CD14-positive monocyte (primary cell): ENCODE data around the gene PRR15. TPM values are rescaled to one million over a fixed set of nuclear protein-coding genes. Genes with fewer than 3 reads are reported as not detected.

Source experiments
- DNase-seq, 3 donors: peaks; one replicate each; pipeline ENCODE4 v3.0.0-alpha.2; 2011 to 2022
- H2AFZ ChIP-seq: 2 replicates; pipeline ENCODE4 v1.6.0; 2012; ENCODE audit warnings: mild to moderate bottlenecking, low read depth, low read length, inconsistent platforms; ENCODE audit not compliant: insufficient read depth, poor library complexity, severe bottlenecking
- H3K27ac ChIP-seq, 2 donors: 1 replicate in 1 of 2; 2 replicates in 1 of 2; pipeline ENCODE4 v1.5.1; 2012 to 2013; ENCODE audit warnings: low read length in 2 of 2, control low read depth in 1 of 2, inconsistent platforms in 1 of 2, low read depth in 1 of 2, mild to moderate bottlenecking in 1 of 2
- H3K27me3 ChIP-seq, 2 donors: one replicate each; pipeline versions ENCODE4 v1.6.0 to v1.6.1; 2011 to 2013; ENCODE audit warnings: low read length in 2 of 2; ENCODE audit not compliant: control insufficient read depth in 2 of 2, insufficient read depth in 2 of 2
- H3K36me3 ChIP-seq, 2 donors: replicated peaks in 1 of 2; 1 replicate in 1 of 2; 2 replicates in 1 of 2; pipeline versions ENCODE4 v1.5.1 to v1.6.1; 2012 to 2013; ENCODE audit warnings: low read length in 2 of 2, control low read depth in 1 of 2, inconsistent platforms in 1 of 2, mild to moderate bottlenecking in 1 of 2; ENCODE audit not compliant: insufficient read depth in 2 of 2, control insufficient read depth in 1 of 2
- H3K4me1 ChIP-seq, 2 donors: 1 replicate in 1 of 2; 2 replicates in 1 of 2; pipeline versions ENCODE4 v1.5.1 to v1.6.1; 2012 to 2013; ENCODE audit warnings: low read length in 2 of 2, control low read depth in 1 of 2, inconsistent platforms in 1 of 2, mild to moderate bottlenecking in 1 of 2, moderate library complexity in 1 of 2; ENCODE audit not compliant: insufficient read depth in 2 of 2, control insufficient read depth in 1 of 2
- H3K4me2 ChIP-seq: replicated peaks from 2 replicates; pipeline ENCODE3; 2012; ENCODE audit warnings: low read length, moderate library complexity, mild to moderate bottlenecking; ENCODE audit not compliant: poor library complexity, severe bottlenecking; ENCODE audit errors: extremely low read depth
- H3K4me3 ChIP-seq, 3 experiments: fragments of 200-600 bp in 1 of 3; sonication (generic) in 1 of 3; replicated peaks in 1 of 3; 1 replicate in 2 of 3; 2 replicates in 1 of 3; pipeline ENCODE4 v1.5.1; 2011 to 2013; ENCODE audit warnings: low read length in 3 of 3, mild to moderate bottlenecking in 3 of 3, control low read depth in 2 of 3, low read depth in 2 of 3, inconsistent platforms in 1 of 3, moderate library complexity in 1 of 3
- H3K79me2 ChIP-seq: 2 replicates; pipeline ENCODE4 v1.6.0; 2012; ENCODE audit warnings: mild to moderate bottlenecking, control low read depth, inconsistent platforms, low read length, moderate library complexity; ENCODE audit not compliant: insufficient read depth
- H3K9ac ChIP-seq: 2 replicates; pipeline ENCODE4 v1.6.0; 2017; ENCODE audit warnings: low read length, mild to moderate bottlenecking; ENCODE audit not compliant: insufficient read depth, poor library complexity, severe bottlenecking
- H3K9me3 ChIP-seq, 2 donors: replicated peaks in 1 of 2; 1 replicate in 1 of 2; 2 replicates in 1 of 2; pipeline versions ENCODE4 v1.5.1 to v1.6.1; 2012 to 2013; ENCODE audit warnings: low read length in 2 of 2, control low read depth in 1 of 2; ENCODE audit not compliant: control insufficient read depth in 1 of 2, insufficient read depth in 1 of 2
- H4K20me1 ChIP-seq: 2 replicates; pipeline ENCODE4 v1.6.0; 2012; ENCODE audit warnings: mild to moderate bottlenecking, low read length, control low read depth, moderate library complexity; ENCODE audit not compliant: insufficient read depth
- H3K27ac Mint-ChIP-seq, 7 donors: one replicate each; pipeline ENCODE4 v1.8.0; 2020; ENCODE audit warnings: mild to moderate bottlenecking in 7 of 7, mixed read lengths in 7 of 7, moderate library complexity in 6 of 7, inconsistent platforms in 2 of 7
- H3K27me3 Mint-ChIP-seq, 3 donors: one replicate each; pipeline ENCODE4 v1.8.0; 2021 to 2022; ENCODE audit warnings: low read depth in 3 of 3, mild to moderate bottlenecking in 3 of 3, mixed read lengths in 3 of 3, moderate library complexity in 3 of 3, inconsistent platforms in 1 of 3
- H3K36me3 Mint-ChIP-seq, 2 donors: one replicate each; pipeline ENCODE4 v1.8.0; 2020; ENCODE audit warnings: mixed read lengths in 2 of 2, inconsistent platforms in 1 of 2, mild to moderate bottlenecking in 1 of 2
- H3K4me1 Mint-ChIP-seq: one replicate; pipeline ENCODE4 v1.8.0; 2020; ENCODE audit warnings: mild to moderate bottlenecking, mixed read lengths
- H3K4me3 Mint-ChIP-seq, 2 donors: one replicate each; pipeline ENCODE4 v1.8.0; 2020; ENCODE audit warnings: mild to moderate bottlenecking in 2 of 2, mixed read lengths in 2 of 2, moderate library complexity in 1 of 2
- H3K9me3 Mint-ChIP-seq, 7 donors: one replicate each; pipeline ENCODE4 v1.8.0; 2020 to 2022; ENCODE audit warnings: mixed read lengths in 7 of 7, mild to moderate bottlenecking in 6 of 7, moderate library complexity in 6 of 7, inconsistent platforms in 2 of 7
- CTCF ChIP-seq: fragments of 200-600 bp; IDR thresholded peaks from one replicate; pipeline ENCODE4 v1.8.0; 2022; ENCODE audit warnings: antibody characterized with exemption, mild to moderate bottlenecking
- WGBS: methylation state at CpG from one replicate; pipeline ENCODE4 v1.1.5; 2013; ENCODE audit warnings: missing lambda C conversion rate; ENCODE audit not compliant: insufficient coverage; 5-methylcytosine and 5-hydroxymethylcytosine counted together
- intact Hi-C, 2 donors: fragments of 100-400 bp; cut with micrococcal nuclease; formaldehyde crosslinking; loops; one replicate each; pipeline versions ENCODE4 v1.15.0 to v1.15.1; 2023
- polyA plus RNA-seq, 3 donors: library from polyadenylated mRNA; depleted of rRNA in 1 of 3; unstranded in 2 of 3; stranded (reverse) in 1 of 3; fragments of 300-500 nt in 2 of 3; fragments of >200 nt in 1 of 3; fragmentation: Illumina TruSeq in 2 of 3; gene quantifications; 1 replicate in 2 of 3; 2 replicates in 1 of 3; pipeline ENCODE4 v1.2.3, GENCODE V29; 2012 to 2021

Gene PRR15
- polyA plus RNA-seq, 3 donors, result not detected

GRCh38 chr7:29605671-29606070, 42.0 kb downstream of the PRR15 start:
- no peak for TF ChIP-seq CTCF
- intact Hi-C loops, result no loop called here
- H3K36me3 ChIP-seq, result no peaks in the 10 kb centered on the region
- no peak overlapping the region for H3K27ac Mint-ChIP-seq
- no peak for DNase-seq
- H4K20me1 ChIP-seq, result no peaks in the 10 kb centered on the region
- no peaks in the 10 kb centered on the region for H3K36me3 Mint-ChIP-seq
- no peaks in the 10 kb centered on the region for H3K79me2 ChIP-seq
- H3K27ac ChIP-seq, result no peak overlapping the region
- peaks cover 0 to 4% (median 0%) of the 10 kb centered on the region in 7 donors for H3K9me3 Mint-ChIP-seq
- H3K27me3 ChIP-seq, result no peaks in the 10 kb centered on the region
- H2AFZ ChIP-seq, result no peak overlapping the region
- H3K4me3 Mint-ChIP-seq, result no peak overlapping the region
- no peak overlapping the region for H3K4me2 ChIP-seq
- H3K9ac ChIP-seq, result no peak overlapping the region
- no peaks in the 10 kb centered on the region for H3K4me1 ChIP-seq
- peaks cover 0 to 6% (median 2%) of the 10 kb centered on the region in 3 donors for H3K27me3 Mint-ChIP-seq
- H3K9me3 ChIP-seq, result no peaks in the 10 kb centered on the region
- H3K4me3 ChIP-seq, result no peak overlapping the region
- WGBS, result 100% methylated on average over 1 of the region's 3 CpGs
- peaks cover 2% of the 10 kb centered on the region for H3K4me1 Mint-ChIP-seq

GRCh38 chr7:29606287-29606721, 42.7 kb downstream of the PRR15 start:
- no peak overlapping the region for H3K4me2 ChIP-seq

More at GRCh38 chr7:29606287-29606721, 42.7 kb downstream of the PRR15 start:
- no peaks in the 10 kb centered on the region for H3K4me1 ChIP-seq
- Mint-ChIP-seq H3K4me3 (no peak overlapping the region), H3K27ac (no peak overlapping the region), H3K27me3 (peaks cover 0 to 6% (median 2%) of the 10 kb centered on the region in 3 donors), H3K36me3 (no peaks in the 10 kb centered on the region), H3K4me1 (peaks cover 2% of the 10 kb centered on the region), H3K9me3 (peaks cover 0 to 4% (median 0%) of the 10 kb centered on the region in 7 donors)
- H3K9ac ChIP-seq, result no peak overlapping the region
- WGBS, result no CpG with 5 or more reads among the region's 4 CpGs
- intact Hi-C loops, result no loop called here
- H3K4me3 ChIP-seq, result no peak overlapping the region
- DNase-seq, result no peak
- H2AFZ ChIP-seq, result no peak overlapping the region
- H3K9me3 ChIP-seq, result no peaks in the 10 kb centered on the region
- H3K27ac ChIP-seq, result no peak overlapping the region
- no peaks in the 10 kb centered on the region for H4K20me1 ChIP-seq
- no peaks in the 10 kb centered on the region for H3K79me2 ChIP-seq
- no peaks in the 10 kb centered on the region for H3K36me3 ChIP-seq
- no peak for TF ChIP-seq CTCF
- no peaks in the 10 kb centered on the region for H3K27me3 ChIP-seq
